GM04504 (cell line): ENCODE measurements around the gene DNASE2.

Experiments
- DNase-seq: peaks from one replicate; pipeline ENCODE4 v3.0.0-alpha.2; 2012; ENCODE audit warnings: low read depth

DNASE2 gene

DNA sequence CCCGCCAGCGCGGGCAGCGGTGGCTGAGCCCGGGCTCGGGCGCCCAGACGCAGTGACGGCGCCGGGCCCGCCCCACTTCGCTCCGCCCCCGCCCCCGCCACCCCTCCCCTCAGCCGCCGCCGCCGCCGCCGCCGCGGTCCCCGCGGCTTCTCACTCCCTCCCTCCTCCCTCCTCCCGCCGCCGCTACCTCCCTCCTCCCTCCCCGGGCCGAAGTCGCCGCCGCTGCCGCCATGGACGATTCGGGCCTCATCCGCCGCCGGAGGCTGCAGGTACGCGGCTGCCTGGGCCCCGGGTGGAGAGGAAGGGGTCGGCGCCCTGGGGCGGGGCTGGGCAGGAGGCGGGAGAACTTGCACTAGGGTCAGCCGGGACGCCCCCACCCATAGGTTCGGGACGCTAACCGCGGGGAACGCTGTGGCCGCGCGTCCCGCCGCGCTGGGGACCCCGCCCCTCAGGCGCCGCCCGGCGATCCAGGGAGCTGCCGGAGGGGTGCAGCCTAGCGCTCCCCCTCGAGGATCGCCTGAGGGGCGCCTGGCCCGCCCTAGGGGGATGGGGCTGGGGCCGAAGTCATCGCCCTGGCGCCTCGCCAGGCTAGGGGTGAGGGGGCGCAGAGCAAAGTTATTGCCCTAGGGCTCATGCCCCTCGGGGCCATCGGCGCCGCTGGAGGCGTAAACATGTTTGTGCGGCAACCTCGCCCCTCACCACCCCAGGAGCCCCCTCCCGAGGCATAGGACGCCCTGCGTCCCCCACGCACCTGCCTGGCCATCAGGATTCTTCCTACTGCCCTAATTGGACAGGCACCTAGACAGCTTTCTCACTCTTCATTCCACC, 47.3 kb downstream of the DNASE2 start:
- no peak for DNase-seq

- no peak for DNase-seq
Observed at GRCh38 chr19:12833418-12833737, 47.9 kb downstream of the DNASE2 start.

GRCh38 chr19:12828494-12828893, 52.8 kb downstream of the DNASE2 start:
- no peak for DNase-seq

- DNase-seq, result no peak
Observed at GRCh38 chr19:12825254-12826131, 55.8 kb downstream of the DNASE2 start.
